AG10803 (cell line): ENCODE results near the gene DUSP28.

Experiments used
- DNase-seq: peaks from one replicate; pipeline ENCODE4 v3.0.0; 2010; ENCODE audit warnings: low read depth
- H3K4me3 ChIP-seq: 2 replicates; pipeline ENCODE4 v1.5.1; 2011; ENCODE audit warnings: mild to moderate bottlenecking, low read length, control low read depth
- TF ChIP-seq, protein P1 (sequence below): conservative IDR thresholded peaks from 2 replicates; pipeline ENCODE4 v1.5.1; 2011; ENCODE audit warnings: mild to moderate bottlenecking, low read length, control low read depth, inconsistent platforms

Gene DUSP28

DNA sequence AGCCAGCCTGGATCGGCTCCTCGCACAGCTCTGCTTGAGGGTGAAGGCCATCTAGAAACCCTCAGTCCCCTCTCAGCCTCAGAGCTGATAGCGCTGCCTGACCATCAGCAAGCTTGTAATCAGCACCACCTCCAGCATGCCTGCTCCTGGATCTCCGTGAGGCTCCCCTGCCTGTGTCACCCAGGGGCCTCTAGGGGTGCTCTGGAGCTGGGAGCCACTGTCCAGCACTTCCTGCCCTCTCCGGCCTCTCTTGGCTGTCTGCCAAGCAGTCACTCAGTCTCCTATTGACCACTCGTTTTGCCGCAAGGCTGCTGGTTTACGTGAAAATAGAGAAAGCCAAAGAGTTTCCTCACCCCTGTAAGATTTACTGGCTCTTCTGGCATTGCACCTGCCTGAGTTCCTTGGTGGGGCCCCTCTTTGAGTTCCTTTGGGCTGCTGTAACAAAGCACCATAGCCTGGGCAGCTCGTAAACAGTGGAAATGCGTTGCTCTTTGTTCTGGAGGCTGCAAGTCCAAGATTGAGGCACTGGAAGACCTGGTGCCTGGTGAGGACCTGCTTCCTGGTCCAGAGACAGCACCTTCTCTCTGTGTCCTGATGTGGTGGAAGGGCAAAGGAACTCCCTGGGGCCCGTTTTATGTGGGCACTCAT is 44.3 kb downstream of the DUSP28 start:
- TF ChIP-seq, protein P1, sequence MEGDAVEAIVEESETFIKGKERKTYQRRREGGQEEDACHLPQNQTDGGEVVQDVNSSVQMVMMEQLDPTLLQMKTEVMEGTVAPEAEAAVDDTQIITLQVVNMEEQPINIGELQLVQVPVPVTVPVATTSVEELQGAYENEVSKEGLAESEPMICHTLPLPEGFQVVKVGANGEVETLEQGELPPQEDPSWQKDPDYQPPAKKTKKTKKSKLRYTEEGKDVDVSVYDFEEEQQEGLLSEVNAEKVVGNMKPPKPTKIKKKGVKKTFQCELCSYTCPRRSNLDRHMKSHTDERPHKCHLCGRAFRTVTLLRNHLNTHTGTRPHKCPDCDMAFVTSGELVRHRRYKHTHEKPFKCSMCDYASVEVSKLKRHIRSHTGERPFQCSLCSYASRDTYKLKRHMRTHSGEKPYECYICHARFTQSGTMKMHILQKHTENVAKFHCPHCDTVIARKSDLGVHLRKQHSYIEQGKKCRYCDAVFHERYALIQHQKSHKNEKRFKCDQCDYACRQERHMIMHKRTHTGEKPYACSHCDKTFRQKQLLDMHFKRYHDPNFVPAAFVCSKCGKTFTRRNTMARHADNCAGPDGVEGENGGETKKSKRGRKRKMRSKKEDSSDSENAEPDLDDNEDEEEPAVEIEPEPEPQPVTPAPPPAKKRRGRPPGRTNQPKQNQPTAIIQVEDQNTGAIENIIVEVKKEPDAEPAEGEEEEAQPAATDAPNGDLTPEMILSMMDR: peak; percentile 36
- H3K4me3 ChIP-seq: no peak overlapping the region
- peak; percentile 16 for DNase-seq

DNA sequence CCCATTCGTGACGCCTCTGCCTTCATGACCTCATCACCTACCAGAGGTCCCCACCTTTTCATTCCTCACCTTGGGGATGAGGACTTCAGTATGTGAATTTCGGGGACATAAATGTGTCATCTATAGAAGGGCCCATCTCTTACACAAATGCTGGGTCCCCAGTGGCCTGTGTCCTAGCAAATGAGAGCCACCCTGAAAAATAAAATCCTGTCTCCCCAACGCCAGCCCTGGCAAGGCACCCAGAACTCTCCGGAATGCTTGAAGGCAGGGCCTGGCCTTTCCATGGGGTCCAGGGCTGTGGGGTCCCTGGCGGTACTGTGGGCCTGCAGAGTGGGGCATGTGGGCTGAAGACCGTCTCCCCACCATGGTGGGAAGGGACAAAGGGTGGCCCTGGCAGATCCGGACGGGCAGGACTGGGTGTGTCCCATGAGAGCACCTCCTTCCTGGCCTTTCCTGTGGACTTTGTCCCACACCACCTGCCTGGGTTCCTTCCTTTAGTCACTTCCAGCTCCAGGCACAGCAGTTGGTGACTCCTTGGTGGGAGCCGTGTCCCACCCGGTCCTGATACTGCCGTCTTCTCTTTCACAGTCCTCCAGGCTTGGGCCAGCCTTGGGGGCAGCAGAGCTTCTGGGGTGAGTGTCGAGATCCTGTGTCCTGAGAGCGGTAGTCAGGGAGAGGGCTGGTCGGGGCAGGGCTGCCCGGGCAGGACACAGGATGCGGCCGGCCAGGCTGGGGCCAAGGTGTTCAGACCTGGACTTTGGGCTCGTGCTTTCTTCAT is 45.0 kb downstream of the DUSP28 start:
- TF ChIP-seq, protein P1: no peak
- H3K4me3 ChIP-seq: no peak overlapping the region
- DNase-seq: no peak

DNA sequence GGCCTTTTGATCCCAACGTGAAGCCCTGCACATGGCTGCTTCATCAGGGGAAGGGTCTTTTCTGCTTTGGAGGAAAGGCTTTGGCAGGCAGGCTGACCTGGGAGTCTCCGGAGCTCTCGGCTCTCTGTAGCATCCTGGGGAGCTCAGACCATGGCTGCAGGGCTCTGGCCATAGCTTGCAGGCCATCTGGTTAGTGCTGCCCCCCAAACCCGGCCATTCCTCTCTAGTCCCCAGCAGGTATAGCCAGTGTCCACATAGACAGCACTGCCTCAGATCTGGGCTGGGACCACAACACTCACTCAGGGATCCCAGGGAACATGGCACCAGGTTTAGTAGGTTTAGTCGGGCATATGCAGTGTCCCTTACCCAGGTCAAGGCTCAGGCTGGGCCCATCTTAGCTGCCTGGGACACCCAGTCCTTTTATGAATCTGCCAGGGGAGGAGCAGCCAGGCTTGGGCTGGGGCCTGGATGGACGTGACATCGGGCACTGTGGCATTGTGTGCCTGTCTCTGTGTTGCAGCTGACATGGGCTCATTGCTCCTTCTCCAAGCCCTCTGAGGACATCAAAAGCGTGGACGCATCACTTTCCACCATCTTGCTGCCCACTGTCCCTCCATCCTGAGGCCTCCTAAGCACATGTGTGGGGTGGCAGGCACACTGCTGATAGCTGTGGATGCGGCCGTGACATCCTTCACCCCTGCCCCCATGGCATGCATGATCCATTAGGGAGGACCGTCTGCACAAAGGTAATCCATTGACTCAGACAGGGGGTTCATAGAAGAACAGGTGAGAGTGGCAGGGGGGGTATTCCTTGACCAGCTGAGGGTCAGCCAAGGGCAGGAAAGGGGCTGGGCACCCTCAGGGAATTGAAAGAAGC is 45.9 kb downstream of the DUSP28 start:
- DNase-seq: no peak
- TF ChIP-seq, protein P1: no peak
- H3K4me3 ChIP-seq: no peak overlapping the region

DNA sequence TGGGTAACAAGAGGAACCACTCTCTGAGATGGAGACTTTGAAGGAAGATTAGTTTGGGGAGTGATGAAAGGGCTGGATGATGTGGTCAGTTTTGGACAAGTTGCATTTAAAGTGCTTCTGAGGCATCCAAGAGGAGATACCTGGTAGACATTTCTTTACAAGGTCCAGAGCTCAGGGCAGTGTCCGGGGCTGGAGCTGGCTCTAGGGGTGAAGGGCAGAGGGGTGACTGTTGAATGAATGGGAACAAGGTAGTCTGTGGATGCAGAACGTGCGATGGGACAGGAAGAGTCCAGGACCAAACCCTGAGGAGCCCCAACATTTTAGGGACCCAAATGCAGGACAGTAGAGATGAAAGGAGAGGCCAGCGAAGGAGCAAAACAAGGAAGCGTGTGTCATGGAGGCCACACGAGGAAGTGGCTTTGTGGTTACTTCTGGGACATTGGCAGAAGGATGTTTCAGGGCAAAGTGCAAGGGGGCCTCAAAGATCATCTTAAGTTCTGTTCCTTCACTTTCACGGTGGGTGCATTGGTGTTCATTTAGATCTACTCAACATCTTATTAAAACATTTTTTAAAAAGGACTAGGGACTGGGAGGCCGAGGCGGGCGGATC is 51.5 kb downstream of the DUSP28 start:
- no peak overlapping the region for H3K4me3 ChIP-seq
- TF ChIP-seq, protein P1: no peak
- DNase-seq: no peak
